ENCODE results near the gene PSMD5.

GRCh38 chr9:120852240-120853010, 9.7 kb upstream of the PSMD5 start:
- TF ChIP-seq CTCF (conservative IDR thresholded peaks at IDR 0.05) (no peak), EZH2 (IDR thresholded peaks at IDR 0.05; ENCODE audit: low read depth) (no peak)

Measured in PC-9 (cell line).